Mesothelial cell of epicardium (in vitro differentiated cells): ENCODE data around the gene SEPTIN11. TPM values are rescaled to one million over a fixed set of nuclear protein-coding genes. Genes with fewer than 3 reads are reported as not detected.

ENCODE experiments used
- DNase-seq, 2 experiments: peaks; one replicate each; pipeline ENCODE4 v3.0.0; 2021; ENCODE audit warnings: low spot score in 2 of 2; ENCODE audit not compliant: unreplicated experiment in 2 of 2
- H3K27ac Mint-ChIP-seq: 2 replicates; pipeline ENCODE4 v1.8.0; 2021; ENCODE audit warnings: mixed read lengths
- H3K27me3 Mint-ChIP-seq: 2 replicates; pipeline ENCODE4 v1.8.0; 2021; ENCODE audit warnings: low read depth, mixed read lengths
- H3K36me3 Mint-ChIP-seq: 2 replicates; pipeline ENCODE4 v1.8.0; 2021; ENCODE audit warnings: mixed read lengths
- H3K4me1 Mint-ChIP-seq: 2 replicates; pipeline ENCODE4 v1.8.0; 2021; ENCODE audit warnings: mixed read lengths
- H3K4me3 Mint-ChIP-seq: 2 replicates; pipeline ENCODE4 v1.8.0; 2021; ENCODE audit warnings: mild to moderate bottlenecking, moderate library complexity, mixed read lengths
- H3K9me3 Mint-ChIP-seq: 2 replicates; pipeline ENCODE4 v1.8.0; 2021; ENCODE audit warnings: mixed read lengths
- CTCF ChIP-seq: fragments of 200-600 bp; sonication (generic); IDR thresholded peaks from one replicate; pipeline ENCODE4 v1.5.0; 2021; ENCODE audit warnings: antibody characterized with exemption; ENCODE audit not compliant: unreplicated experiment
- total RNA-seq: library from RNA; stranded (reverse); gene quantifications from 3 replicates; pipeline ENCODE4 v1.2.1, GENCODE V29; 2021

The SEPTIN11 gene
- total RNA-seq, 1 donor from 2014 or later: 88.5 TPM

DNA sequence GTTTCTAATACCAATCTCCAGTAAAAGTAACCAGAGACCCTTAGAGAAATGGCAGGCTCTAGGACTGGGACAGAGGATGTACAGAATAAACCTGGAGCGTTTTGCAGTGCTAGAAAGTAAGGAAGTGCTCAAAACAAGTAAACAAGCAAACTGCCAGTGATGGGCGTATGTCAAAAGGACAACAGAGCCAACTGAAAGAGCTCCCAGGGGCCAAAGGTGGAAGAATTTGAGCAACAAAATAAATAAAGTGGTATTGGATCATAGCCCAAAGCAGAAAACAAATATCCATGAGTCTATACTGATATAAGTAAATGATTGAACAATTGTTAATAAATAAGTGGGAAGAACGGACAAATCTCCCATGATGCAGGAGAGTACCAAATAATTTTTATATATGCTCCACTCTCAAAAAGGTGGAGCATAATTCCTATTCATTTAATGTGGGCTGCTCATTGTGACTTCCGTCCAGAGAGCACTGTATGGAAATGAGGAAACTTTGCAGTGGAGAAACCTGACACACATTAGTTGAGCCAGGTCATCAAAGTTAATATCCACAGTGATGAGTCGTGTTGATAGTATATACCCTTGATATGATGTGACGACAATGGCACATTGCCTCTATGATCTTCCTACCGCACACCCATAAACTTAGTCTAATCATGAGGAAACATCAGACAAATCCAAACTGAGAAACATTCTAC is 17.8 kb upstream of the SEPTIN11 start:
- no peaks in the 10 kb centered on the region for H3K4me1 Mint-ChIP-seq
- no peak overlapping the region for H3K4me3 Mint-ChIP-seq
- H3K36me3 Mint-ChIP-seq: no peaks in the 10 kb centered on the region
- H3K27me3 Mint-ChIP-seq: no peaks in the 10 kb centered on the region
- no peak for TF ChIP-seq CTCF
- peaks cover 6% of the 10 kb centered on the region for H3K9me3 Mint-ChIP-seq
- no peak overlapping the region for H3K27ac Mint-ChIP-seq
- DNase-seq: no peak

DNA sequence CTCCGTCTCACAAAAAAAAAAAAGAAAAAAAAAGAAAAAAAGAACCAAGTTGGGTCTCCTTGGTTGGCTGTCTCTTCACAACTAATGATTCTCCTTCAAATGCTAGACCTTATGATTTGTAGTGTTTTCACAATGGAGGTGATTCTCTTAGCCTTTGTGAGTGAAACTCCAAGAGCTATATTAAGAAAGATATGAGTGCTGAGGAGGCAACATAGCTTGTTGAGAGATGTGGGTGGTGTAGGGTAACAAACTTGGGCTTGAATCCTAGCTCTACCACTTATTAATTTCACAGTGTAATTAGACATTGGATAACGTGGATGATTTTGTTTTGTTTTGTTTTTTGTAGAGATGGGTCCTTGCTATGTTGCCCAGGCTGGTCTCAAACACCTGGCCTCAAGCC is 10.4 kb upstream of the SEPTIN11 start:
- no peak for TF ChIP-seq CTCF
- Mint-ChIP-seq H3K4me3 (no peak overlapping the region), H3K27ac (no peak overlapping the region), H3K27me3 (no peaks in the 10 kb centered on the region), H3K9me3 (peaks cover 40% of the 10 kb centered on the region), H3K4me1 (no peaks in the 10 kb centered on the region), H3K36me3 (peaks cover 28% of the 10 kb centered on the region)
- DNase-seq: no peak

DNA sequence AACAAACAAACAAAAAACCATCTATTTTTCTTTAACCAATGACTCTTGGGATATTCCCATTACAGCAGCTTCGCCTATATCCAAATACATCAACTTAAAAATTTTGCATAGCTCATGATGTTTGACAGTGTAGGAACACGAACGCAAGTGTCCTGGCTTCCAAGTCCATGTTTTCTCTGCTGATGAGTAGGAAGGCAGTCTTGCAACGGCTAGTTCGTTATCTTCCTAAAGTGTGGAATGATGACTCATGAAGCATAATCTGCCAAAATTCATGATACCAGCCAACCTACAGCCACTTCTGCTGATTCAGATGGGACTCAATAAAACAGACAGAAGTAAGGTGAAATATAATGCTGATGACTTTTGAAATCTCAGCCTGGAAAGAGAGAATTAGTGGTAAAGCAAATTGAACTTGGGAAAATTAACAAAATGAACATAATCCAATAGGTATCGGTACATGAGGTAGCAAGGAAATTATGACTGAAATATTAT is 6.4 kb upstream of the SEPTIN11 start:
- no peaks in the 10 kb centered on the region for H3K27me3 Mint-ChIP-seq
- TF ChIP-seq CTCF: no peak
- no peak for DNase-seq
- peaks cover 8% of the 10 kb centered on the region for H3K4me1 Mint-ChIP-seq
- peaks cover 30% of the 10 kb centered on the region for H3K9me3 Mint-ChIP-seq
- no peak overlapping the region for H3K4me3 Mint-ChIP-seq
- H3K36me3 Mint-ChIP-seq: peaks cover 34% of the 10 kb centered on the region
- H3K27ac Mint-ChIP-seq: no peak overlapping the region

DNA sequence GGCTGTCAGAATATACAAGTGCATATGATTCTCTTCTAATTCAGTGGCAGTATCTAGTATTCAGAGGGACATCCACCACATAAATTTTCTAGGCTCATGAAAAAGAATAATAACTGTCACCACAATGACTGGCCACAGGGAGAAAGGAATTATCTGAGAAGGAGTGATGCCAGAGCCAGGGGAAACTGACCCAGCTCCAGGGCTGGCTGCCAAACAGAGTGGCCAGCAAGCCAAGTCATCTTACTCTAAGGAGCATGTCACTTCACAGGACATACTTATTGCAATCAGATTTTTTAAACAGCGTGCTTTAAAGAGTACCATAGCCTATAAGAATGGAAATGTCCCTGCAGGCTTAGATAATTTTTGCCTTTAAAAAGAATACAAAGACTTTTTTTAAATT is 5.8 kb upstream of the SEPTIN11 start:
- peaks cover 14% of the 10 kb centered on the region for H3K4me1 Mint-ChIP-seq
- H3K36me3 Mint-ChIP-seq: peaks cover 34% of the 10 kb centered on the region
- H3K27me3 Mint-ChIP-seq: no peaks in the 10 kb centered on the region
- peaks cover 30% of the 10 kb centered on the region for H3K9me3 Mint-ChIP-seq
- DNase-seq: no peak
- H3K4me3 Mint-ChIP-seq: no peak overlapping the region
- no peak for TF ChIP-seq CTCF
- no peak overlapping the region for H3K27ac Mint-ChIP-seq

DNA sequence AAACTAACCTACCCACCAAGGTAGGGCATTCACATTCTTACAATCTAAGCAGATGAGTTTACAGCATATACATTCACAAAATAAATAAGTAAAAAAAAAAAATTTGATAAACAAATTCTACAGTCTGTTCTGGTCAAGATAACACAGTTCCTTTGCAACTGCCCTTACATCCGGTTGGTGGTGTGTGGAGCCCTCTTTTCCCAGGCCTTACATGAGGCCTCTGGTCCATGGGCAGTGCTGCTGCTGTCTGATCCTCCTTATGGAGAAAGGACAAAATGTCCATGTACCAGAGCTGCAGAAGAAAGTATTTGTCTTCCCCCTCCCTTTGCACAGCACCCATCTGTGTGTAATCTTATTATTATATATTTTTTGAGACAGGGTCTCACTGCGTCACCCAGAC is 2.2 kb upstream of the SEPTIN11 start:
- Mint-ChIP-seq H3K36me3 (peaks cover 16% of the 10 kb centered on the region), H3K4me1 (peaks cover 31% of the 10 kb centered on the region), H3K4me3 (peak overlapping the region; percentile 81), H3K27me3 (no peaks in the 10 kb centered on the region), H3K9me3 (peaks cover 4% of the 10 kb centered on the region), H3K27ac (no peak overlapping the region)
- no peak for DNase-seq
- TF ChIP-seq CTCF: no peak
